Endodermal cell (in vitro differentiated cells): ENCODE data around the gene RPL7A. TPM values are rescaled to one million over a fixed set of nuclear protein-coding genes. Genes with fewer than 3 reads are reported as not detected.
A peak's percentile ranks its signal among the peaks of the same experiment; 100 is the strongest.

Experiments used
- DNase-seq: peaks from one replicate; pipeline ENCODE4 v3.0.0-alpha.2; 2017
- H3K27ac ChIP-seq: 2 replicates; pipeline ENCODE4 v1.5.1; 2013; ENCODE audit warnings: mild to moderate bottlenecking, low read depth, low read length, moderate library complexity
- H3K27me3 ChIP-seq: 2 replicates; pipeline ENCODE4 v1.6.1; 2013; ENCODE audit warnings: mild to moderate bottlenecking, low read length, moderate library complexity; ENCODE audit not compliant: insufficient read depth, control insufficient read depth, poor library complexity, severe bottlenecking
- H3K36me3 ChIP-seq: 2 replicates; pipeline ENCODE4 v1.7.0; 2013; ENCODE audit warnings: mild to moderate bottlenecking, low read length, moderate library complexity; ENCODE audit not compliant: control insufficient read depth, insufficient read depth
- H3K4me1 ChIP-seq: one replicate; pipeline ENCODE4 v1.7.0; 2013; ENCODE audit warnings: low read length; ENCODE audit not compliant: control insufficient read depth, insufficient read depth
- H3K4me3 ChIP-seq: 2 replicates; pipeline ENCODE4 v1.5.1; 2013; ENCODE audit warnings: mild to moderate bottlenecking, low read length, moderate library complexity
- H3K9ac ChIP-seq: 2 replicates; pipeline ENCODE4 v1.6.1; 2013; ENCODE audit warnings: mild to moderate bottlenecking, low read length, moderate library complexity; ENCODE audit not compliant: poor library complexity, severe bottlenecking; ENCODE audit errors: extremely low read depth
- H3K9me3 ChIP-seq: 2 replicates; pipeline ENCODE4 v1.6.1; 2013; ENCODE audit warnings: mild to moderate bottlenecking, low read length, moderate library complexity; ENCODE audit not compliant: control insufficient read depth
- H3K27ac Mint-ChIP-seq: 2 replicates; pipeline ENCODE4 v1.8.0; 2020; ENCODE audit warnings: mixed read lengths
- H3K27me3 Mint-ChIP-seq: 2 replicates; pipeline ENCODE4 v1.8.0; 2021; ENCODE audit warnings: mild to moderate bottlenecking, mixed read lengths; ENCODE audit not compliant: insufficient read depth
- H3K36me3 Mint-ChIP-seq: 2 replicates; pipeline ENCODE4 v1.8.0; 2020; ENCODE audit warnings: low read depth, mixed read lengths
- H3K4me1 Mint-ChIP-seq: 2 replicates; pipeline ENCODE4 v1.8.0; 2020; ENCODE audit warnings: mixed read lengths
- H3K4me3 Mint-ChIP-seq: 2 replicates; pipeline ENCODE4 v1.8.0; 2020; ENCODE audit warnings: mild to moderate bottlenecking, moderate library complexity, mixed read lengths
- H3K9me3 Mint-ChIP-seq: 2 replicates; pipeline ENCODE4 v1.8.0; 2020; ENCODE audit warnings: mild to moderate bottlenecking, mixed read lengths
- CTCF ChIP-seq: fragments of 200-600 bp; sonication (generic); conservative IDR thresholded peaks from 2 replicates; pipeline ENCODE4 v1.5.0; 2021; ENCODE audit warnings: antibody characterized with exemption, mild to moderate bottlenecking
- WGBS, 2 experiments: methylation state at CpG; one replicate each; pipeline versions ENCODE4 v1.1.5 to v1.1.7; 2013; ENCODE audit warnings: missing lambda C conversion rate in 2 of 2, mixed read lengths in 1 of 2; ENCODE audit not compliant: insufficient coverage in 1 of 2, insufficient read length in 1 of 2; 5-methylcytosine and 5-hydroxymethylcytosine counted together
- total RNA-seq, 2 donors: library from RNA; stranded (reverse); fragmentation: NEBNext Ultra II Directional in 1 of 2; extraction: Animal tissue kit (Norgen Biotek cat#: 25700) in 1 of 2; gene quantifications; 2 replicates in 1 of 2; 3 replicates in 1 of 2; pipeline ENCODE4 v1.2.1, GENCODE V29; 2021

The RPL7A gene
- total RNA-seq, 2 donors from 2014 or later: 2,418 to 2,634 TPM

GRCh38 chr9:133369933-133370332 is 21.9 kb downstream of the RPL7A start:
- WGBS, 2 experiments: 86 to 89% methylated on average over 6 to 7 of the region's 7 CpGs
- no peak overlapping the region for H3K9ac ChIP-seq

DNA sequence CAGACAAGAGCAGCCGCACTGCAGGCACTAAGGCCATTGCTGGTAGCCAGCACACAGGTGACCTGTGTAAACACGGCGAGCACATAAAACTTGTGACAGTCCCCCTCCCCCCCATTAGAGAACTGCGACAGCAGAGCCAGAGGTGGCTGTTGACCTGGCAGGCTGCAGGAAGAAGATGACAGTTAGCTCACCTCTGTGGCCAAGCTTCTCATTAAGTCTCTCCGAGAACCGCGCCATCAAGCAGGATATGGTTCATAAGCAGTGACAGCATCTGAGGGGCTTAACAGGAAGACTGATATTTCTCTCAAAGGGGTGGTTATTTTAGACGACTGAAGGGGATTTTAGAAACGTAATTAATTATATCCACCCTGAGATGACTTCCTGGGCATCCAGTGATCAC is 22.7 kb downstream of the RPL7A start:
- no peak for DNase-seq
- Histone ChIP-seq H3K27ac (no peak overlapping the region), H3K4me1 (peaks cover 18% of the 10 kb centered on the region), H3K36me3 (peaks cover 71% of the 10 kb centered on the region), H3K9me3 (no peaks in the 10 kb centered on the region), H3K27me3 (no peaks in the 10 kb centered on the region), H3K9ac (no peak overlapping the region), H3K4me3 (no peak overlapping the region)
- Mint-ChIP-seq H3K36me3 (peaks cover 47% of the 10 kb centered on the region), H3K4me1 (peaks cover 43% of the 10 kb centered on the region), H3K9me3 (no peaks in the 10 kb centered on the region), H3K4me3 (no peak overlapping the region), H3K27ac (peak overlapping the region; percentile 16), H3K27me3 (no peaks in the 10 kb centered on the region)
- TF ChIP-seq CTCF: no peak
- 91 to 93% methylated on average over 9 of the region's 9 CpGs for WGBS, 2 experiments

More at GRCh38 chr9:133369933-133370332, 21.9 kb downstream of the RPL7A start:
- no peak overlapping the region for H3K4me3 ChIP-seq
- Mint-ChIP-seq H3K4me3 (no peak overlapping the region), H3K4me1 (peaks cover 41% of the 10 kb centered on the region), H3K27me3 (no peaks in the 10 kb centered on the region), H3K27ac (peak overlapping the region; percentile 34), H3K9me3 (no peaks in the 10 kb centered on the region), H3K36me3 (peaks cover 54% of the 10 kb centered on the region)
- H3K36me3 ChIP-seq: peaks cover 79% of the 10 kb centered on the region
- H3K4me1 ChIP-seq: peaks cover 18% of the 10 kb centered on the region
- H3K27me3 ChIP-seq: no peaks in the 10 kb centered on the region
- H3K9me3 ChIP-seq: no peaks in the 10 kb centered on the region
- H3K27ac ChIP-seq: no peak overlapping the region
- DNase-seq: no peak
- TF ChIP-seq CTCF: no peak

GRCh38 chr9:133371261-133371711 is 23.3 kb downstream of the RPL7A start:
- TF ChIP-seq CTCF: peak; percentile 15
- H3K36me3 ChIP-seq: peaks cover 65% of the 10 kb centered on the region
- H3K4me3 ChIP-seq: no peak overlapping the region
- no peak overlapping the region for H3K9ac ChIP-seq
- H3K27me3 ChIP-seq: no peaks in the 10 kb centered on the region
- Mint-ChIP-seq H3K4me1 (peaks cover 43% of the 10 kb centered on the region), H3K36me3 (peaks cover 41% of the 10 kb centered on the region), H3K27ac (peak overlapping the region; percentile 16), H3K9me3 (no peaks in the 10 kb centered on the region), H3K4me3 (no peak overlapping the region), H3K27me3 (no peaks in the 10 kb centered on the region)
- H3K9me3 ChIP-seq: no peaks in the 10 kb centered on the region
- H3K27ac ChIP-seq: no peak overlapping the region
- peaks cover 18% of the 10 kb centered on the region for H3K4me1 ChIP-seq
- DNase-seq: no peak
- WGBS, 2 experiments: 87 to 90% methylated on average over 9 to 12 of the region's 12 CpGs
